Central memory CD8-positive, alpha-beta T cell (primary cell): Measurements from ENCODE around the gene RTBDN.
"Not testable (repeated sequence)": the region's sequence is repeated elsewhere in the genome, so short reads cannot be mapped to it uniquely, and the experiment has no call there.

Experiments
- ATAC-seq: fragments of 150-1000 bp; cut with Tn5 transposase; replicated peaks from 2 replicates; pipeline ENCODE4 v1.10.0; 2022; ENCODE audit warnings: mild to moderate bottlenecking, moderate FRiP score, moderate number of reproducible peaks; ENCODE audit not compliant: poor library complexity, severe bottlenecking; ENCODE audit errors: extremely low read depth
- DNase-seq, 2 donors: peaks; one replicate each; pipeline ENCODE4 v3.0.0; 2021; ENCODE audit warnings: low spot score in 2 of 2
- H3K27ac Mint-ChIP-seq: one replicate; pipeline ENCODE4 v1.8.0; 2022; ENCODE audit warnings: low read depth, mild to moderate bottlenecking, moderate library complexity, mixed read lengths
- H3K27me3 Mint-ChIP-seq: one replicate; pipeline ENCODE4 v1.8.0; 2022; ENCODE audit warnings: mixed read lengths
- H3K36me3 Mint-ChIP-seq: one replicate; pipeline ENCODE4 v1.8.0; 2022; ENCODE audit warnings: mild to moderate bottlenecking, moderate library complexity, mixed read lengths; ENCODE audit not compliant: insufficient read depth
- H3K4me1 Mint-ChIP-seq: one replicate; pipeline ENCODE4 v1.8.0; 2022; ENCODE audit warnings: mixed read lengths
- H3K4me3 Mint-ChIP-seq: one replicate; pipeline ENCODE4 v1.8.0; 2022; ENCODE audit warnings: mild to moderate bottlenecking, moderate library complexity, mixed read lengths
- H3K9me3 Mint-ChIP-seq: one replicate; pipeline ENCODE4 v1.8.0; 2022; ENCODE audit warnings: mixed read lengths

Gene RTBDN

GRCh38 chr19:12825254-12826131 is 8.9 kb downstream of the RTBDN start:
- Mint-ChIP-seq H3K27ac (no peak overlapping the region), H3K27me3 (peaks cover 54% of the 10 kb centered on the region), H3K9me3 (no peaks in the 10 kb centered on the region), H3K4me3 (no peak overlapping the region), H3K36me3 (peaks cover 1% of the 10 kb centered on the region), H3K4me1 (peaks cover 8% of the 10 kb centered on the region)
- ATAC-seq (no peak), DNase-seq (no peak)

- no peaks in the 10 kb centered on the region for H3K9me3 Mint-ChIP-seq
- no peak for DNase-seq
- H3K4me1 Mint-ChIP-seq, result peaks cover 8% of the 10 kb centered on the region
- H3K27ac Mint-ChIP-seq, result no peak overlapping the region
- no peak for ATAC-seq
- H3K4me3 Mint-ChIP-seq, result no peak overlapping the region
- H3K36me3 Mint-ChIP-seq, result no peaks in the 10 kb centered on the region
- peaks cover 23% of the 10 kb centered on the region for H3K27me3 Mint-ChIP-seq
Measured at GRCh38 chr19:12821761-12822160, 12.6 kb downstream of the RTBDN start.

- not testable (repeated sequence) for H3K4me3 Mint-ChIP-seq, H3K27me3 Mint-ChIP-seq, DNase-seq, H3K27ac Mint-ChIP-seq, H3K9me3 Mint-ChIP-seq, ATAC-seq, H3K4me1 Mint-ChIP-seq, H3K36me3 Mint-ChIP-seq
Measured at GRCh38 chr19:12817810-12818209, 16.6 kb downstream of the RTBDN start.

- not testable (repeated sequence) for H3K27ac Mint-ChIP-seq, H3K27me3 Mint-ChIP-seq, H3K9me3 Mint-ChIP-seq, DNase-seq, H3K4me3 Mint-ChIP-seq, ATAC-seq, H3K4me1 Mint-ChIP-seq
- peaks cover 12% of the 10 kb centered on the region for H3K36me3 Mint-ChIP-seq
Measured at GRCh38 chr19:12817188-12817587, 17.2 kb downstream of the RTBDN start.

- no peak for ATAC-seq
- Mint-ChIP-seq H3K4me3 (no peak overlapping the region), H3K27ac (no peak overlapping the region), H3K4me1 (no peaks in the 10 kb centered on the region), H3K9me3 (no peaks in the 10 kb centered on the region), H3K36me3 (peaks cover 12% of the 10 kb centered on the region), H3K27me3 (no peaks in the 10 kb centered on the region)
- no peak for DNase-seq
Measured at GRCh38 chr19:12815088-12815487, 19.3 kb downstream of the RTBDN start.

- peak within 1 kb of the TSS; percentile 59 for H3K27ac Mint-ChIP-seq
- H3K4me3 Mint-ChIP-seq, result peak within 1 kb of the TSS; percentile 94
- H3K9me3 Mint-ChIP-seq, result no peaks in the 10 kb centered on the region
- peaks cover 19% of the 10 kb centered on the region for H3K4me1 Mint-ChIP-seq
- ATAC-seq, result peak; percentile 92
- no peaks in the 10 kb centered on the region for H3K27me3 Mint-ChIP-seq
- peaks cover 8% of the 10 kb centered on the region for H3K36me3 Mint-ChIP-seq
- DNase-seq, result peak; percentile 65 to 75
Measured at GRCh38 chr19:12806242-12807081, 27.9 kb downstream of the RTBDN start, which contains the start of gene RNASEH2A. RNASEH2A (plus strand) TSS chr19:12806584; CDS start chr19:12806674, 90 bp downstream.

GRCh38 chr19:12804051-12804450 is 30.3 kb downstream of the RTBDN start:
- no peak overlapping the region for H3K27ac Mint-ChIP-seq
- H3K9me3 Mint-ChIP-seq, result no peaks in the 10 kb centered on the region
- DNase-seq (no peak), ATAC-seq (no peak)
- H3K36me3 Mint-ChIP-seq, result peaks cover 16% of the 10 kb centered on the region
- H3K4me1 Mint-ChIP-seq, result peaks cover 26% of the 10 kb centered on the region
- H3K27me3 Mint-ChIP-seq, result no peaks in the 10 kb centered on the region
- H3K4me3 Mint-ChIP-seq, result no peak overlapping the region

GRCh38 chr19:12802267-12803106 is 31.9 kb downstream of the RTBDN start:
- no peak for DNase-seq
- H3K27ac Mint-ChIP-seq, result peak overlapping the region; percentile 29

GRCh38 chr19:12801466-12802266 is 32.7 kb downstream of the RTBDN start, which contains the start of the genes PRDX2 and THSD8:
PRDX2 (minus strand) TSS chr19:12801800; CDS start chr19:12801261, 539 bp downstream.
THSD8 (plus strand) TSS chr19:12802069; CDS start chr19:12802072, 3 bp downstream.
- peak; percentile 59 for ATAC-seq
- Mint-ChIP-seq H3K27me3 (no peaks in the 10 kb centered on the region), H3K36me3 (peaks cover 12% of the 10 kb centered on the region), H3K27ac (peak within 1 kb of the TSS; percentile 61), H3K4me1 (peaks cover 22% of the 10 kb centered on the region), H3K9me3 (no peaks in the 10 kb centered on the region), H3K4me3 (peak within 1 kb of the TSS; percentile 83)
- peak; percentile 48 to 49 for DNase-seq

More at GRCh38 chr19:12802267-12803106, 31.9 kb downstream of the RTBDN start:
- H3K36me3 Mint-ChIP-seq, result peaks cover 15% of the 10 kb centered on the region
- H3K4me1 Mint-ChIP-seq, result peaks cover 26% of the 10 kb centered on the region
- no peaks in the 10 kb centered on the region for H3K27me3 Mint-ChIP-seq
- ATAC-seq, result no peak
- no peaks in the 10 kb centered on the region for H3K9me3 Mint-ChIP-seq
- peak overlapping the region; percentile 83 for H3K4me3 Mint-ChIP-seq

GRCh38 chr19:12800923-12801465 is 33.4 kb downstream of the RTBDN start:
- DNase-seq, result no peak
- ATAC-seq, result no peak
- Mint-ChIP-seq H3K4me1 (peaks cover 22% of the 10 kb centered on the region), H3K4me3 (peak overlapping the region; percentile 83), H3K9me3 (no peaks in the 10 kb centered on the region), H3K27me3 (no peaks in the 10 kb centered on the region), H3K36me3 (peaks cover 13% of the 10 kb centered on the region), H3K27ac (peak overlapping the region; percentile 61)

GRCh38 chr19:12800466-12800770 is 34.0 kb downstream of the RTBDN start:
- Mint-ChIP-seq H3K4me1 (peaks cover 26% of the 10 kb centered on the region), H3K27me3 (no peaks in the 10 kb centered on the region), H3K9me3 (no peaks in the 10 kb centered on the region), H3K36me3 (peaks cover 13% of the 10 kb centered on the region), H3K27ac (no peak overlapping the region), H3K4me3 (peak overlapping the region; percentile 83)
- DNase-seq, result no peak
- no peak for ATAC-seq
